Hepatocyte (in vitro differentiated cells): Measurements from ENCODE around the gene DCAF17. TPM values are rescaled to one million over a fixed set of nuclear protein-coding genes. Genes with fewer than 3 reads are reported as not detected.

Source experiments
- DNase-seq: peaks from one replicate; pipeline ENCODE4 v3.0.0-alpha.2; 2016; ENCODE audit warnings: low spot score
- H2AFZ ChIP-seq: fragments of 200-600 bp; sonication (generic); 2 replicates; pipeline ENCODE4 v1.6.0; 2016; ENCODE audit warnings: antibody characterized with exemption, mild to moderate bottlenecking
- H3K27ac ChIP-seq: fragments of 200-600 bp; sonication (generic); 2 replicates; pipeline ENCODE4 v1.5.1; 2016; ENCODE audit warnings: mild to moderate bottlenecking
- H3K27me3 ChIP-seq: fragments of 200-600 bp; sonication (generic); 2 replicates; pipeline ENCODE4 v1.6.1; 2016
- H3K36me3 ChIP-seq: fragments of 200-600 bp; sonication (generic); replicated peaks from 2 replicates; pipeline ENCODE4 v1.5.1; 2016; ENCODE audit warnings: low read depth; ENCODE audit not compliant: insufficient read depth
- H3K4me1 ChIP-seq: fragments of 200-600 bp; sonication (generic); 2 replicates; pipeline ENCODE4 v1.5.1; 2016; ENCODE audit warnings: mild to moderate bottlenecking, moderate library complexity; ENCODE audit not compliant: insufficient read depth
- H3K4me2 ChIP-seq: fragments of 200-600 bp; sonication (generic); 2 replicates; pipeline ENCODE4 v1.6.0; 2016
- H3K4me3 ChIP-seq: fragments of 200-600 bp; sonication (generic); 2 replicates; pipeline ENCODE4 v1.5.1; 2016; ENCODE audit warnings: mild to moderate bottlenecking
- H3K79me2 ChIP-seq: fragments of 200-600 bp; sonication (generic); 2 replicates; pipeline ENCODE4 v1.6.0; 2017; ENCODE audit warnings: mild to moderate bottlenecking
- H3K9me2 ChIP-seq: fragments of 200-600 bp; sonication (generic); replicated peaks from 2 replicates; pipeline ENCODE4 v1.6.0; 2017; ENCODE audit warnings: mild to moderate bottlenecking; ENCODE audit not compliant: insufficient read depth
- H3K9me3 ChIP-seq: fragments of 200-600 bp; sonication (generic); 2 replicates; pipeline ENCODE4 v1.5.1; 2016; ENCODE audit warnings: low read depth, mild to moderate bottlenecking
- H4K20me1 ChIP-seq: fragments of 200-600 bp; sonication (generic); 2 replicates; pipeline ENCODE4 v1.6.0; 2016; ENCODE audit warnings: mild to moderate bottlenecking; ENCODE audit not compliant: insufficient read depth, poor library complexity, severe bottlenecking
- CTCF ChIP-seq: fragments of 200-600 bp; sonication (generic); IDR thresholded peaks from 2 replicates; pipeline ENCODE4 v1.5.1; 2016; ENCODE audit warnings: antibody characterized with exemption, mild to moderate bottlenecking; ENCODE audit not compliant: poor library complexity
- EZH2 ChIP-seq: fragments of 200-600 bp; sonication (generic); IDR thresholded peaks from 2 replicates; pipeline ENCODE4 v1.6.1; 2016; ENCODE audit warnings: antibody characterized with exemption, mild to moderate bottlenecking, borderline replicate concordance
- EZH2phosphoT487 ChIP-seq: fragments of 200-600 bp; sonication (generic); IDR thresholded peaks from one replicate; pipeline ENCODE4 v1.6.1; 2018; ENCODE audit warnings: antibody characterized with exemption, mild to moderate bottlenecking, low read depth, moderate library complexity; ENCODE audit not compliant: unreplicated experiment, severe bottlenecking
- whole genome bisulfite sequencing: methylation state at CpG from one replicate; pipeline ENCODE4 v1.1.6; 2016; ENCODE audit warnings: low lambda C conversion rate; ENCODE audit errors: missing lambda C conversion rate; 5-methylcytosine and 5-hydroxymethylcytosine counted together
- polyA plus RNA-seq: library from polyadenylated mRNA; unstranded; fragments of >200 nt; fragmentation: Nextera tagmentation; extraction: Ambion mirVana; gene quantifications from 2 replicates; pipeline ENCODE4 v1.2.1, GENCODE V29; 2016
- small RNA-seq: library from RNA; depleted of rRNA; stranded (forward); fragments of <200 nt; gene quantifications from one replicate; pipeline ENCODE3, GENCODE V24; 2014
- total RNA-seq: library from RNA; depleted of rRNA; stranded (reverse); fragments of >200 nt; gene quantifications from 2 replicates; pipeline ENCODE4 v1.2.3, GENCODE V29; 2014

The DCAF17 gene
- total and polyA plus RNA-seq, 2 experiments from 2014 or later, result 2.7 to 12.0 TPM

- H3K27me3 ChIP-seq, result no peaks in the 10 kb centered on the region
- H3K4me1 ChIP-seq, result no peaks in the 10 kb centered on the region
- H3K4me3 ChIP-seq, result no peak overlapping the region
- H3K79me2 ChIP-seq, result peaks cover 9% of the 10 kb centered on the region
- H3K9me3 ChIP-seq, result no peaks in the 10 kb centered on the region
- TF ChIP-seq EZH2, result no peak
- TF ChIP-seq EZH2phosphoT487, result no peak
- TF ChIP-seq CTCF, result no peak
- no peak overlapping the region for H3K4me2 ChIP-seq
- no peaks in the 10 kb centered on the region for H3K9me2 ChIP-seq
- no peaks in the 10 kb centered on the region for H4K20me1 ChIP-seq
- no peak for DNase-seq
- 100% methylated on average over 1 of the region's 1 CpG for WGBS
- H3K27ac ChIP-seq, result no peak overlapping the region
- no peaks in the 10 kb centered on the region for H3K36me3 ChIP-seq
- no peak overlapping the region for H2AFZ ChIP-seq
These were observed 99.3 kb downstream of the DCAF17 start for GRCh38 chr2:171533331-171533730.

Small RNAs within 50 kb of the gene (small RNA-seq; reads per million reads assigned to genes)
- not detected for gene AC007969.2

Other genes starting within 250 kb of the DCAF17 start
- gene METTL8, start 236 bp upstream of the DCAF17 start, total RNA-seq, result 30.5 and 31.9 TPM in 2 replicates
- gene METTL8, start 236 bp upstream of the DCAF17 start, polyA plus RNA-seq, result 15.2 and 16.8 TPM in 2 replicates
- 66.1 and 66.4 TPM in 2 replicates for gene CYBRD1, start 88.2 kb downstream of the DCAF17 start, total RNA-seq
- 42.4 and 46.0 TPM in 2 replicates for gene CYBRD1, start 88.2 kb downstream of the DCAF17 start, polyA plus RNA-seq